ENCODE data around the gene ABCB6. TPM values are rescaled to one million over a fixed set of nuclear protein-coding genes. Genes with fewer than 3 reads are reported as not detected.

The ABCB6 gene
- total RNA-seq, 1 donor from 2014 or later: 27.4 TPM

DNA sequence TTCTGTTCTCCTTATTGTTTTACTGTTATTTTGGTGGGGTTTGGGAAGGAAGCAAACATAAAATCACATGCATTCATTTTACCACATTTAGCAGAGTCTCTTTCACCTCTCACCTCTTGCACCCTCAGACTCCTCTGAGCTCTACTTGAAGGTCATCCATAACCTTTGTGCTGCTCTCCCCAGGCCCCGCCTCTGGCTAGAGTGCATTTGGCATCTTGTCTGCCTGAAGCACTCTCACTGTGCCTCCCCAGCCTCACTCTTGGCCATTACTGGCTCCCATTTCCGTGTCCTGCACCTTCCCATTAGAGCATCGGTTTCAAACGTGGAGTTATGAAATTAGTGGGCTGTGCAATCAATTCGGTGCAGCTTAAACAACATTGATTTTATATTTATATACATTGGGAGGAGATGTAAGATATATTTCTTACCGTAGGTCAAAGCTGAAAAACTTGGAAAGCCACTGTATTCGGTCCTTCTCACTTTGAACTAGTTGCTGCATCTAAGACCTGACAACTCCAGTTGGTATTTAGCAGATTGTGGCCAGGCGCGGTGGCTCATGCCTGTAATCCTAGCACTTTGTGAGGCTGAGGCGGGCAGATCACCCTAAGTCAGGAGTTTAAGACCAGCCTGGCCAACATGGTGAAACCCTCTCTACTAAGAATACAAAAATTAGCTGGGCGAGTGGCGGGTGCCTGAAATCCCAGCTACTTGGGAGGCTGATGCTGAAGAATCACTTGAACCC is 19.1 kb downstream of the ABCB6 start:
- TF ChIP-seq CTCF (IDR thresholded peaks at IDR 0.05): no peak
- H3K4me1 Mint-ChIP-seq (ENCODE audit: low read depth): no peaks in the 10 kb centered on the region
- H3K27me3 Mint-ChIP-seq (ENCODE audit: low read depth): peaks cover 9% of the 10 kb centered on the region
- no peak for DNase-seq (ENCODE audit: low spot score)
- no peak overlapping the region for H3K4me3 Mint-ChIP-seq (ENCODE audit: unreplicated experiment)
- no peak overlapping the region for H3K27ac Mint-ChIP-seq (ENCODE audit: unreplicated experiment)
- H3K9me3 Mint-ChIP-seq (ENCODE audit: low read depth): peaks cover 2% of the 10 kb centered on the region
- H3K36me3 Mint-ChIP-seq (ENCODE audit: low read depth): peaks cover 1% of the 10 kb centered on the region

DNA sequence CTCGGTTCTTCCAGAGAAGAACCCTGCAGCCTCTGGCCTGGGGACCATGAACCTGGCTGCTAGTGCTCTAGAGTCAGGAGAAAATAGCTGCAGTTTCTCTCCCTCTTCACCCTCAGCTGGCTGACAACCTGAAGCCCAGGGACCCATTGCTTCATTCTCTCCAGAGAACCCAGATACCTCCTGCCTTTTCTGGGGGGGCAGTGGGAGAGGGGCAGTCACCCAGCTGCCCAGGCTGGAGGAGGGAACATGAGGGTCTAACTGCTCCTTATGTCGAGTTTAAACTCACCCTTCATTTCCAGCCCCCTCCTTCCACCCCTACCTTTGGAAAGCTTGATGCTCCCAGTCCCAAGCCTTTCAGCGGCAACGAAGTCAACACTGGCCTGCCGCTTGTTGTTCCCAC is 19.8 kb downstream of the ABCB6 start:
- no peak for TF ChIP-seq CTCF (IDR thresholded peaks at IDR 0.05)
- H3K27ac Mint-ChIP-seq (ENCODE audit: unreplicated experiment): no peak overlapping the region
- no peak overlapping the region for H3K4me3 Mint-ChIP-seq (ENCODE audit: unreplicated experiment)
- H3K9me3 Mint-ChIP-seq (ENCODE audit: low read depth): no peaks in the 10 kb centered on the region
- H3K4me1 Mint-ChIP-seq (ENCODE audit: low read depth): no peaks in the 10 kb centered on the region
- DNase-seq (ENCODE audit: low spot score): no peak
- peaks cover 9% of the 10 kb centered on the region for H3K27me3 Mint-ChIP-seq (ENCODE audit: low read depth)
- H3K36me3 Mint-ChIP-seq (ENCODE audit: low read depth): no peaks in the 10 kb centered on the region

DNA sequence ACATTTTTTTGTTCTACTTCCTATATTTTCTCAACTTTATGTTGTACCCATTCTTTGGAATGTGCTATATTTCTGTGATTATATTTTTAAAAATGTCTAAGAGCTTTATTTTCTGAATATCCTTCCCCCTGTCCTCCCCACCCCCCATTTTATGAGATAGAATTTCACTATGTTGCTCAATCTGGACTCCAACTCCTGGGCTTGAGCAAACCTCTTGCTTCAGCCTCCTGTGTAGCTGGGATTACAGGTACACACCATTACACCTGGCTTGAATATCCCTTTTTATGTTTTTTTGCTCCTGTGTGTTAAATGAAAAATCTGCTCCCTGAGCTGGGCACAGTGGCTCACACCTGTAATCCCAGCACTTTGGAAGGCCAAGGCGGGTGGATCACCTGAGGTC is 21.4 kb downstream of the ABCB6 start:
- Mint-ChIP-seq H3K9me3 (ENCODE audit: low read depth) (no peaks in the 10 kb centered on the region), H3K27ac (ENCODE audit: unreplicated experiment) (no peak overlapping the region), H3K27me3 (ENCODE audit: low read depth) (peaks cover 9% of the 10 kb centered on the region), H3K4me3 (ENCODE audit: unreplicated experiment) (no peak overlapping the region), H3K4me1 (ENCODE audit: low read depth) (no peaks in the 10 kb centered on the region), H3K36me3 (ENCODE audit: low read depth) (no peaks in the 10 kb centered on the region)
- TF ChIP-seq CTCF (IDR thresholded peaks at IDR 0.05): no peak
- no peak for DNase-seq (ENCODE audit: low spot score)

DNA sequence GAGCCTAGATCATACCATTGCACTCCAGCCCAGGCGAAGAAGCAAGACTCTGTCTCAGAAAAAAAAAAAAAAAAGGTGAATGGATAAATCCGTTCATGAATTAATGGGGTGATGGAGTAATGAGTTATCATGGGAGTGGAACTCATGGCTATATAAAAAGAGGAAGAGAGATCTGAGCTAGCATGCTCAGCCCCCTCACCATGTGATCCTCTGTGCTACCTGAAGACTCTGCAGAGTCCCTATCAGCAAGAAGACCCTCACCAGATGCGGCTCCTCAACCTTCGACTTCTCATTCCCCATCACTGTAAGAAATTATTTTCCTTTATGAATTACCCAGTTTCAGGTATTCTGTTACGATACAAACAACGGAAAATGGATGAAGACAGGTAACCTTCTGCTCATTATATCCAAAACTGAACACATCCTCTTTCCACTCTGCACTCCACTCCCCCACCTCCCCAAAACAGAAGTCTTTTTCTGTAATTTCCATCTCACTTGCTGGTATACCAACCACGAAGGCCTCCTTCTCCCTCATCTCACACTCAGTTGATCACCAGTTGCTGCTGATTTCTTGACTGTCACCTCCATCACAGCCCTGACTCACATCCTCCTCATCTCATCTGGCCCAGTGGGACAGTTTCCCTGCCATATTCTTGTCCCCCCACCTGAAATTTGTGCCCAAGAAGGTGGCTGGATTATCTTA is 31.9 kb downstream of the ABCB6 start:
- no peak for DNase-seq (ENCODE audit: low spot score)
- Mint-ChIP-seq H3K9me3 (ENCODE audit: low read depth) (no peaks in the 10 kb centered on the region), H3K4me3 (ENCODE audit: unreplicated experiment) (no peak overlapping the region), H3K36me3 (ENCODE audit: low read depth) (peaks cover 17% of the 10 kb centered on the region), H3K27ac (ENCODE audit: unreplicated experiment) (no peak overlapping the region), H3K4me1 (ENCODE audit: low read depth) (no peaks in the 10 kb centered on the region), H3K27me3 (ENCODE audit: low read depth) (no peaks in the 10 kb centered on the region)
- TF ChIP-seq CTCF (IDR thresholded peaks at IDR 0.05): no peak

DNA sequence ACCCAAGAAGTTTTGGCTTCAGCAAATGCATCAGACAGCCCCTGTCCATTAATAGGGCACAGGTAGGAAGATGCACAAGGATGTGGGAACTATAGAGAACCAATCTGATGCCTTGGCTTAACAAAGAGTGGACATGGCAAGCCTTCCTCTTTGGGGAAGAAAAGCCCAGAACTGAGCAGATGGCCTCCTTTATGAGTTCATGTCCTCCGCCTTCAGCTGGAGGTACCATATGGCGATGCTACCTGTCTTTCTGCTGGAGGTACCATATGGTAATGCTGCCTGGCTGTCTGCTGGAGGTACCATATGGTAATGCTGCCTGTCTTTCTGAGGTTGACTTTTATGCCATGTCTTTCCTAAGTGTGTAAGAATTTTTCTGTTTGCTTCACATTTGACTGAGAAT is 34.6 kb downstream of the ABCB6 start:
- Mint-ChIP-seq H3K4me1 (ENCODE audit: low read depth) (peaks cover 7% of the 10 kb centered on the region), H3K27me3 (ENCODE audit: low read depth) (no peaks in the 10 kb centered on the region), H3K36me3 (ENCODE audit: low read depth) (peaks cover 31% of the 10 kb centered on the region), H3K27ac (ENCODE audit: unreplicated experiment) (no peak overlapping the region), H3K4me3 (ENCODE audit: unreplicated experiment) (no peak overlapping the region), H3K9me3 (ENCODE audit: low read depth) (no peaks in the 10 kb centered on the region)
- no peak for DNase-seq (ENCODE audit: low spot score)
- TF ChIP-seq CTCF (IDR thresholded peaks at IDR 0.05): no peak
